GM19372 (cell line): Measurements from ENCODE around the gene HS3ST3B1.

Experiments used
- ATAC-seq: cut with Tn5 transposase; IDR thresholded peaks from one replicate; pipeline ENCODE4 v1.9.1; 2021; ENCODE audit warnings: mild to moderate bottlenecking, low read depth, moderate library complexity; ENCODE audit not compliant: unreplicated experiment

The HS3ST3B1 gene

GRCh38 chr17:14302431-14303099, 1.7 kb downstream of the HS3ST3B1 start:
- peak; percentile 47 for ATAC-seq

- no peak for ATAC-seq
Observed at GRCh38 chr17:14303343-14304221, 2.7 kb downstream of the HS3ST3B1 start.

- no peak for ATAC-seq
Observed at GRCh38 chr17:14304222-14304772, 3.4 kb downstream of the HS3ST3B1 start.

- no peak for ATAC-seq
Observed at GRCh38 chr17:14304773-14305517, 4.1 kb downstream of the HS3ST3B1 start.

- no peak for ATAC-seq
Observed at GRCh38 chr17:14305785-14306496, 5.1 kb downstream of the HS3ST3B1 start.

GRCh38 chr17:14306596-14306995, 5.7 kb downstream of the HS3ST3B1 start:
- no peak for ATAC-seq

- ATAC-seq = no peak
Observed at GRCh38 chr17:14307560-14308024, 6.7 kb downstream of the HS3ST3B1 start.

GRCh38 chr17:14308636-14308964, 7.7 kb downstream of the HS3ST3B1 start:
- no peak for ATAC-seq

- no peak for ATAC-seq
Observed at GRCh38 chr17:14308965-14309879, 8.3 kb downstream of the HS3ST3B1 start.

- no peak for ATAC-seq
Observed at GRCh38 chr17:14310101-14310500, 9.2 kb downstream of the HS3ST3B1 start.

GRCh38 chr17:14310605-14311004, 9.7 kb downstream of the HS3ST3B1 start:
- ATAC-seq = no peak

GRCh38 chr17:14311186-14311705, 10.4 kb downstream of the HS3ST3B1 start:
- no peak for ATAC-seq

GRCh38 chr17:14311981-14312380, 11.1 kb downstream of the HS3ST3B1 start:
- no peak for ATAC-seq

GRCh38 chr17:14312522-14312921, 11.6 kb downstream of the HS3ST3B1 start:
- no peak for ATAC-seq

- ATAC-seq = no peak
Observed at GRCh38 chr17:14316126-14316832, 15.4 kb downstream of the HS3ST3B1 start.

GRCh38 chr17:14317383-14317782, 16.5 kb downstream of the HS3ST3B1 start:
- no peak for ATAC-seq

- no peak for ATAC-seq
Observed at GRCh38 chr17:14318109-14318917, 17.4 kb downstream of the HS3ST3B1 start.

- ATAC-seq = no peak
Observed at GRCh38 chr17:14318918-14319205, 18.0 kb downstream of the HS3ST3B1 start.
